SK-N-SH (cell line): ENCODE results near the gene CENPX. TPM values are rescaled to one million over a fixed set of nuclear protein-coding genes. Genes with fewer than 3 reads are reported as not detected.

Experiments
- CTCF ChIA-PET: fragments of 300-600, 350-600 bp; formaldehyde crosslinking; extraction: SDS; loops from one replicate; lab custom pipeline; 2021; lab: Yijun Ruan, JAX
- POLR2A ChIA-PET: fragments of 350-600 bp; sonication (Branson Sonifier 250); formaldehyde crosslinking; extraction: SDS; loops from one replicate; lab custom pipeline; 2020; ENCODE audit warnings: antibody characterized with exemption, inconsistent platforms; lab: Yijun Ruan, JAX
- DNase-seq: peaks from one replicate; pipeline ENCODE4 v3.0.0; 2012
- H2AFZ ChIP-seq: fragments of 200-600 bp; sonication (generic); 2 replicates; pipeline ENCODE4 v1.8.1; 2016; ENCODE audit warnings: antibody characterized with exemption, mild to moderate bottlenecking, low read depth
- H3F3A ChIP-seq: fragments of 200-600 bp; sonication (generic); replicated peaks from 2 replicates; pipeline ENCODE3; 2016; ENCODE audit warnings: antibody characterized with exemption, mild to moderate bottlenecking; ENCODE audit not compliant: insufficient read depth
- H3K27ac ChIP-seq, 2 experiments: fragments of 200-500 bp in 1 of 2; fragments of 200-600 bp in 1 of 2; sonication (Bioruptor generic) in 1 of 2; sonication (generic), shearing (Covaris generic) in 1 of 2; 2 replicates each; pipeline versions ENCODE4 v1.5.1 to v1.6.1; 2014 to 2016; ENCODE audit warnings: low read depth in 2 of 2, inconsistent platforms in 1 of 2, low read length in 1 of 2, mild to moderate bottlenecking in 1 of 2, mixed read lengths in 1 of 2
- H3K27me3 ChIP-seq: fragments of 200-600 bp; sonication (generic), shearing (Covaris generic); 2 replicates; pipeline ENCODE4 v1.6.1; 2016; ENCODE audit warnings: mixed run types; ENCODE audit not compliant: insufficient read depth
- H3K36me3 ChIP-seq, 2 experiments: fragments of 200-500 bp in 1 of 2; fragments of 200-600 bp in 1 of 2; sonication (Bioruptor generic) in 1 of 2; sonication (generic) in 1 of 2; replicated peaks in 1 of 2; 2 replicates each; pipeline versions ENCODE3 to v1.5.1; 2014 to 2016; ENCODE audit warnings: low read length in 1 of 2, mild to moderate bottlenecking in 1 of 2; ENCODE audit not compliant: insufficient read depth in 2 of 2, control insufficient read depth in 1 of 2
- H3K4me1 ChIP-seq, 2 experiments: fragments of 200-500 bp in 1 of 2; fragments of 200-600 bp in 1 of 2; sonication (Bioruptor generic) in 1 of 2; sonication (generic), shearing (Covaris generic) in 1 of 2; 2 replicates each; pipeline versions ENCODE4 v1.5.1 to v1.6.1; 2014 to 2016; ENCODE audit warnings: low read depth in 1 of 2, low read length in 1 of 2, mixed run types in 1 of 2; ENCODE audit not compliant: insufficient read depth in 2 of 2, control insufficient read depth in 1 of 2
- H3K4me2 ChIP-seq: fragments of 200-600 bp; sonication (generic), shearing (Covaris generic); 2 replicates; pipeline ENCODE4 v1.6.1; 2017; ENCODE audit warnings: mixed run types
- H3K4me3 ChIP-seq, 2 experiments: fragments of 200-500 bp in 1 of 2; fragments of 200-600 bp in 1 of 2; sonication (Bioruptor generic) in 1 of 2; sonication (generic), shearing (Covaris generic) in 1 of 2; 2 replicates each; pipeline versions ENCODE4 v1.5.1 to v1.8.1; 2014 to 2016; ENCODE audit warnings: low read depth in 2 of 2, inconsistent platforms in 1 of 2, low read length in 1 of 2, mild to moderate bottlenecking in 1 of 2, mixed read lengths in 1 of 2, moderate library complexity in 1 of 2
- H3K79me2 ChIP-seq: fragments of 200-600 bp; sonication (generic); 2 replicates; pipeline ENCODE4 v1.8.1; 2017; ENCODE audit warnings: mild to moderate bottlenecking; ENCODE audit not compliant: insufficient read depth
- H3K9ac ChIP-seq: fragments of 200-600 bp; sonication (generic); 2 replicates; pipeline ENCODE4 v1.6.1; 2017; ENCODE audit warnings: mixed run types
- H3K9me2 ChIP-seq: fragments of 200-600 bp; sonication (generic); 2 replicates; pipeline ENCODE4 v1.6.1; 2017; ENCODE audit warnings: mixed run types
- H3K9me3 ChIP-seq: fragments of 200-600 bp; sonication (generic); 2 replicates; pipeline ENCODE4 v1.6.1; 2017; ENCODE audit warnings: mixed run types, mild to moderate bottlenecking, moderate library complexity
- H4K20me1 ChIP-seq: fragments of 200-600 bp; sonication (generic); 2 replicates; pipeline ENCODE4 v1.6.1; 2017; ENCODE audit warnings: mild to moderate bottlenecking, mixed run types; ENCODE audit not compliant: insufficient read depth
- EZH2phosphoT487 ChIP-seq: fragments of 200-600 bp; sonication (generic); IDR thresholded peaks from 2 replicates; pipeline ENCODE4 v1.6.1; 2017; ENCODE audit warnings: low read depth, mixed run types, mild to moderate bottlenecking, antibody characterized with exemption, moderate library complexity, borderline replicate concordance
- FOXM1 ChIP-seq: IDR thresholded peaks from 2 replicates; pipeline ENCODE4 v1.4.0; 2012; ENCODE audit warnings: low read depth, mild to moderate bottlenecking
- GATA2 ChIP-seq: sonication (generic); formaldehyde crosslinking; IDR thresholded peaks from 2 replicates; pipeline ENCODE4 v1.5.0; 2020; ENCODE audit warnings: mild to moderate bottlenecking, missing genetic modification reagents
- NRF1 ChIP-seq: IDR thresholded peaks from 2 replicates; pipeline ENCODE4 v1.6.1; 2012; ENCODE audit warnings: low read depth, mild to moderate bottlenecking, low read length
- RAD21 ChIP-seq: IDR thresholded peaks from 2 replicates; pipeline ENCODE4 v1.6.1; 2012; ENCODE audit warnings: mild to moderate bottlenecking, low read length
- SIN3A ChIP-seq: IDR thresholded peaks from 2 replicates; pipeline ENCODE4 v1.6.1; 2012; ENCODE audit warnings: low read depth, mild to moderate bottlenecking, low read length, moderate library complexity, borderline replicate concordance
- TCF12 ChIP-seq: IDR thresholded peaks from 2 replicates; pipeline ENCODE4 v1.4.0; 2012
- YY1 ChIP-seq: IDR thresholded peaks from 2 replicates; pipeline ENCODE4 v1.4.0; 2012; ENCODE audit warnings: low read depth, mild to moderate bottlenecking
- WGBS: methylation state at CpG from one replicate; pipeline ENCODE4 v1.1.6; 2017; ENCODE audit warnings: low lambda C conversion rate; 5-methylcytosine and 5-hydroxymethylcytosine counted together
- polyA plus RNA-seq, 3 experiments: library from polyadenylated mRNA; depleted of rRNA; stranded (reverse); fragments of >200 nt; gene quantifications; 2 replicates each; pipeline ENCODE4 v1.2.3, GENCODE V29; 2012
- TF ChIP-seq, protein P1 (sequence below): IDR thresholded peaks from 2 replicates; pipeline ENCODE4 v1.4.0; 2012; ENCODE audit warnings: low read depth
- TF ChIP-seq, protein P2 (sequence below): IDR thresholded peaks from 2 replicates; pipeline ENCODE4 v1.6.1; 2012; ENCODE audit warnings: mild to moderate bottlenecking, low read depth, low read length, moderate library complexity
- TF ChIP-seq, protein P3 (sequence below): fragments of 200-600 bp; sonication (generic); IDR thresholded peaks from 2 replicates; pipeline ENCODE4 v1.6.1; 2017; ENCODE audit warnings: antibody characterized with exemption, mild to moderate bottlenecking, moderate library complexity
- TF ChIP-seq, protein P4 (sequence below): fragments of 150-350 bp; IDR thresholded peaks from 2 replicates; pipeline ENCODE4 v1.6.1; 2016; ENCODE audit warnings: mild to moderate bottlenecking, low read depth, low read length

Gene CENPX
- polyA plus RNA-seq, 1 of the 3 experiments (the other 2 are of a cell fraction) = 255 TPM

DNA sequence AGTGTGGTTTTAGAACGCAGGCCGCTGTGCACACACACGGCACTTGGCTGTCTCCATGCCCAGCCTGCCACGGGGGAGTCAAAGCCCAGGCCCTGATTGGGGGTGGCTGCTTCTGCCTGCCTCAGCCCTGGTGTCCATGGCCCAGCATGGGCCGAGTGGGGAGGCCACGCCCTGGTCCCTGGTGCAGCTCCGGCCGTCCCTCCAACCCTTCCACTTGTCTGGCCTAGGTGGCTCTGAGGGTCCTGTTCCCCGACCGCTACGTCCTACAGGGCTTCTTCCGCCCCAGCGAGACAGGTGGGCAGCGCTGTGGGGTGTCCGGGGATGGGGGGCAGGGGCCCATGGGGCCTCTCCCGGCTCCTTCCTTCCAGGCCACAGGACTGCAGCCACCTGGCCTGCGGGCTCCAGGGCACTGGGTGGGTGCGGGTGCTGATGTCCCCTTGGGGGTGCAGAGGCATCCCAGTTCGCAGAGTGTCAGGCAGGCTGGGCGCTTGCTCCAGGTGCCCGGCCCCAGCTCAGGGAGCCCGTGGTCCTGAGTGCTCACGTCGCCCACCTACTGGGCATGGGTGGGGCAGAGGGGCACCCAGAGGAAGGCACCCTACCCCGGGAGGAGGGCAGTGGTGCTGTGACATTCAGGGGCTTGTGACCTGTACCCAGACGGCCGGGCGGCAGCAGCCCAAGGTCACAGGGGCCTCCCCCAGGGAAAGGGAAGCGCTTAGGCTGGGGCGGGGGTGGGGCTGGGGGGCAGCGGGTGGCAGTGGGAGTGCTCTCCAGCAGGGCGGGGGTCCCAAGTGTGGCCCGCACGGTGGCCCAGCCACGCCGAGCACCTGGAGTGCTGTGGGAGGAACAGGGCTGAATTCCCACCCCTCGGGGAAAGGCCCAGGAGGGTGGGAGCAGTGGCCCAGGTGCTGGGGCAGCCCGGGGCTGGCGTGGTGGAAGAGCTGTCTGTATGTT, 11.8 kb downstream of the CENPX start (continued):
- TF ChIP-seq GATA2 (CRISPR knock-in tag) = no peak
- no peak for TF ChIP-seq RAD21

DNA sequence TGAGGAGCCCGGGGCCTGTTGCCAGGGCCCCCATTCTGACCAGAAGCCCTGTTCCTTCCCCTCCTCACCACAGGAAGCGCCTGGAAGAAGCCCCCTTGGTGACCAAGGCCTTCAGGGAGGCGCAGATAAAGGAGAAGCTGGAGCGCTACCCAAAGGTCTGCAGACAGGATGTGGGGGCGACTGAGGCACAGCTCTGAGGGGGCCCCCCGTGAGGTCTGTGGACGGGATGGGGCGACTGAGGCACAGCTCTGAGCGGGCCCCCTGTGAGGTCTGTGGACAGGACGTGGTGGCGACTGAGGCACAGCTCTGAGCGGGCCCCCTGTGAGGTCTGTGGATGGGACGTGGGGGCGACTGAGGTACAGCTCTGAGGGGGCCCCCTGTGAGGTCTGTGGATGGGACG, 13.3 kb downstream of the CENPX start:
- TF ChIP-seq TCF12 (no peak), NRF1 (no peak), EZH2phosphoT487 (no peak), YY1 (no peak), RAD21 (no peak), SIN3A (no peak), FOXM1 (no peak)
- TF ChIP-seq, protein P1, sequence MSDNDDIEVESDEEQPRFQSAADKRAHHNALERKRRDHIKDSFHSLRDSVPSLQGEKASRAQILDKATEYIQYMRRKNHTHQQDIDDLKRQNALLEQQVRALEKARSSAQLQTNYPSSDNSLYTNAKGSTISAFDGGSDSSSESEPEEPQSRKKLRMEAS = no peak
- TF ChIP-seq, protein P2, sequence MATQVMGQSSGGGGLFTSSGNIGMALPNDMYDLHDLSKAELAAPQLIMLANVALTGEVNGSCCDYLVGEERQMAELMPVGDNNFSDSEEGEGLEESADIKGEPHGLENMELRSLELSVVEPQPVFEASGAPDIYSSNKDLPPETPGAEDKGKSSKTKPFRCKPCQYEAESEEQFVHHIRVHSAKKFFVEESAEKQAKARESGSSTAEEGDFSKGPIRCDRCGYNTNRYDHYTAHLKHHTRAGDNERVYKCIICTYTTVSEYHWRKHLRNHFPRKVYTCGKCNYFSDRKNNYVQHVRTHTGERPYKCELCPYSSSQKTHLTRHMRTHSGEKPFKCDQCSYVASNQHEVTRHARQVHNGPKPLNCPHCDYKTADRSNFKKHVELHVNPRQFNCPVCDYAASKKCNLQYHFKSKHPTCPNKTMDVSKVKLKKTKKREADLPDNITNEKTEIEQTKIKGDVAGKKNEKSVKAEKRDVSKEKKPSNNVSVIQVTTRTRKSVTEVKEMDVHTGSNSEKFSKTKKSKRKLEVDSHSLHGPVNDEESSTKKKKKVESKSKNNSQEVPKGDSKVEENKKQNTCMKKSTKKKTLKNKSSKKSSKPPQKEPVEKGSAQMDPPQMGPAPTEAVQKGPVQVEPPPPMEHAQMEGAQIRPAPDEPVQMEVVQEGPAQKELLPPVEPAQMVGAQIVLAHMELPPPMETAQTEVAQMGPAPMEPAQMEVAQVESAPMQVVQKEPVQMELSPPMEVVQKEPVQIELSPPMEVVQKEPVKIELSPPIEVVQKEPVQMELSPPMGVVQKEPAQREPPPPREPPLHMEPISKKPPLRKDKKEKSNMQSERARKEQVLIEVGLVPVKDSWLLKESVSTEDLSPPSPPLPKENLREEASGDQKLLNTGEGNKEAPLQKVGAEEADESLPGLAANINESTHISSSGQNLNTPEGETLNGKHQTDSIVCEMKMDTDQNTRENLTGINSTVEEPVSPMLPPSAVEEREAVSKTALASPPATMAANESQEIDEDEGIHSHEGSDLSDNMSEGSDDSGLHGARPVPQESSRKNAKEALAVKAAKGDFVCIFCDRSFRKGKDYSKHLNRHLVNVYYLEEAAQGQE = no peak
- TF ChIP-seq, protein P3, sequence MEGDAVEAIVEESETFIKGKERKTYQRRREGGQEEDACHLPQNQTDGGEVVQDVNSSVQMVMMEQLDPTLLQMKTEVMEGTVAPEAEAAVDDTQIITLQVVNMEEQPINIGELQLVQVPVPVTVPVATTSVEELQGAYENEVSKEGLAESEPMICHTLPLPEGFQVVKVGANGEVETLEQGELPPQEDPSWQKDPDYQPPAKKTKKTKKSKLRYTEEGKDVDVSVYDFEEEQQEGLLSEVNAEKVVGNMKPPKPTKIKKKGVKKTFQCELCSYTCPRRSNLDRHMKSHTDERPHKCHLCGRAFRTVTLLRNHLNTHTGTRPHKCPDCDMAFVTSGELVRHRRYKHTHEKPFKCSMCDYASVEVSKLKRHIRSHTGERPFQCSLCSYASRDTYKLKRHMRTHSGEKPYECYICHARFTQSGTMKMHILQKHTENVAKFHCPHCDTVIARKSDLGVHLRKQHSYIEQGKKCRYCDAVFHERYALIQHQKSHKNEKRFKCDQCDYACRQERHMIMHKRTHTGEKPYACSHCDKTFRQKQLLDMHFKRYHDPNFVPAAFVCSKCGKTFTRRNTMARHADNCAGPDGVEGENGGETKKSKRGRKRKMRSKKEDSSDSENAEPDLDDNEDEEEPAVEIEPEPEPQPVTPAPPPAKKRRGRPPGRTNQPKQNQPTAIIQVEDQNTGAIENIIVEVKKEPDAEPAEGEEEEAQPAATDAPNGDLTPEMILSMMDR = no peak
- TF ChIP-seq, protein P4, sequence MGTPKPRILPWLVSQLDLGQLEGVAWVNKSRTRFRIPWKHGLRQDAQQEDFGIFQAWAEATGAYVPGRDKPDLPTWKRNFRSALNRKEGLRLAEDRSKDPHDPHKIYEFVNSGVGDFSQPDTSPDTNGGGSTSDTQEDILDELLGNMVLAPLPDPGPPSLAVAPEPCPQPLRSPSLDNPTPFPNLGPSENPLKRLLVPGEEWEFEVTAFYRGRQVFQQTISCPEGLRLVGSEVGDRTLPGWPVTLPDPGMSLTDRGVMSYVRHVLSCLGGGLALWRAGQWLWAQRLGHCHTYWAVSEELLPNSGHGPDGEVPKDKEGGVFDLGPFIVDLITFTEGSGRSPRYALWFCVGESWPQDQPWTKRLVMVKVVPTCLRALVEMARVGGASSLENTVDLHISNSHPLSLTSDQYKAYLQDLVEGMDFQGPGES = no peak
- ChIA-PET POLR2A (interaction anchor here (0.6 kb wide), 1 partner anchor 31 kb away, joined by 4 read pairs; no protein-coding TSS in a partner anchor), CTCF (interaction anchor here (6.6 to 35.7 kb wide), 2 partner anchors 12 to 43 kb away, joined by 68 to 1216 read pairs; partner anchors contain the start of genes CENPX, LRRC45 and NOTUM)
- Histone ChIP-seq H3K79me2 (peaks cover 5% of the 10 kb centered on the region; the same call in 1 of the 2 replicates), H3K9me2 (no peaks in the 10 kb centered on the region), H2AFZ (no peak overlapping the region), H3K27ac (no peak overlapping the region), H3K9ac (no peak overlapping the region), H3K36me3 (no peaks in the 10 kb centered on the region), H3K4me3 (no peak overlapping the region), H3F3A (peaks cover 1% of the 10 kb centered on the region), H4K20me1 (no peaks in the 10 kb centered on the region), H3K9me3 (no peaks in the 10 kb centered on the region), H3K27me3 (no peaks in the 10 kb centered on the region), H3K4me2 (no peak overlapping the region), H3K4me1 (peaks cover 27 to 34% of the 10 kb centered on the region in 2 experiments; a peak in 3 of 4 replicates)
- DNase-seq = no peak
- 96% methylated on average over 14 of the region's 15 CpGs for WGBS
